K562 (cell line): Measurements from ENCODE around the gene TBL1X. TPM values are rescaled to one million over a fixed set of nuclear protein-coding genes. Genes with fewer than 3 reads are reported as not detected.

ENCODE experiments used
- ATAC-seq: fragments of 200-7000 bp; cut with Tn5 transposase; 3 replicates; pipeline ENCODE4 v1.9.1; 2020; ENCODE audit warnings: moderate library complexity
- BruUV-seq: library from RNA; stranded (reverse); fragments of 400-500 nt; replicated peaks from 2 replicates; lab custom pipeline; 2021; lab: Mats Ljungman, UMichigan
- CTCF ChIA-PET: fragments of 300-600 bp; formaldehyde crosslinking; extraction: SDS; loops from one replicate; lab custom pipeline; 2021; ENCODE audit warnings: low intra/inter-chr PET ratio; lab: Yijun Ruan, JAX
- POLR2A ChIA-PET: fragments of 300-600, 350-650 bp; sonication (Branson Sonifier 250); formaldehyde crosslinking; extraction: SDS; loops from one replicate; lab custom pipeline; 2021; ENCODE audit warnings: antibody characterized with exemption, inconsistent platforms; lab: Yijun Ruan, JAX
- DNase-seq, 4 experiments: peaks; one replicate each; pipeline versions ENCODE4 v3.0.0 to v3.0.0-alpha.2; 2011 to 2018; ENCODE audit warnings: low spot score in 3 of 4, mixed read lengths in 3 of 4; ENCODE audit errors: extremely low read depth in 1 of 4
- FAIRE-seq: peaks from 2 replicates; lab custom pipeline; 2011; peaks lifted over from hg19 to GRCh38; lab: Jason Lieb, UNC
- H2AFZ ChIP-seq: 2 replicates; pipeline ENCODE4 v1.6.0; 2011; ENCODE audit warnings: low read depth, low read length, control low read depth, inconsistent platforms
- H3K27ac ChIP-seq: fragments of 200-600 bp; 3 replicates; pipeline ENCODE4 v1.8.0; 2011; ENCODE audit warnings: low read depth, mild to moderate bottlenecking, control low read depth, inconsistent platforms, low read length, moderate library complexity, mixed read lengths; ENCODE audit errors: extremely low read depth
- H3K27me3 ChIP-seq, 2 experiments: fragments of 300-600 bp in 1 of 2; 2 replicates in 1 of 2; 3 replicates in 1 of 2; pipeline versions ENCODE4 v1.6.0 to v1.8.0; 2011; ENCODE audit warnings: inconsistent platforms in 2 of 2, low read length in 2 of 2, mild to moderate bottlenecking in 1 of 2, mixed read lengths in 1 of 2, moderate library complexity in 1 of 2; ENCODE audit not compliant: control insufficient read depth in 2 of 2, insufficient read depth in 2 of 2
- H3K36me3 ChIP-seq: fragments of 300-600 bp; 3 replicates; pipeline ENCODE4 v1.8.0; 2011; ENCODE audit warnings: mild to moderate bottlenecking, low read length, inconsistent platforms; ENCODE audit not compliant: control insufficient read depth, insufficient read depth
- H3K4me1 ChIP-seq, 2 experiments: fragments of 200-600 bp in 1 of 2; replicated peaks in 1 of 2; 2 replicates in 1 of 2; 3 replicates in 1 of 2; pipeline versions ENCODE4 v1.5.1 to v1.8.0; 2011; ENCODE audit warnings: inconsistent platforms in 2 of 2, low read length in 2 of 2, mild to moderate bottlenecking in 1 of 2, mixed read lengths in 1 of 2, moderate library complexity in 1 of 2; ENCODE audit not compliant: control insufficient read depth in 2 of 2, insufficient read depth in 2 of 2
- H3K4me2 ChIP-seq: 2 replicates; pipeline ENCODE4 v1.6.1; 2011; ENCODE audit warnings: low read length, control low read depth, inconsistent platforms, mixed read lengths; ENCODE audit not compliant: insufficient read depth
- H3K4me3 ChIP-seq: fragments of 200-600 bp; sonication (generic), shearing (Covaris generic); 2 replicates; pipeline ENCODE4 v1.5.1; 2016; ENCODE audit warnings: control low read depth, inconsistent platforms
- H3K79me2 ChIP-seq: fragments of 200-600 bp; 3 replicates; pipeline ENCODE4 v1.8.0; 2011; ENCODE audit warnings: low read length, inconsistent platforms; ENCODE audit not compliant: control insufficient read depth, insufficient read depth
- H3K9ac ChIP-seq, 2 experiments: 2 replicates each; pipeline versions ENCODE4 v1.6.0 to v1.6.1; 2011; ENCODE audit warnings: low read depth in 2 of 2, low read length in 2 of 2, control low read depth in 1 of 2, inconsistent platforms in 1 of 2, mild to moderate bottlenecking in 1 of 2, mixed read lengths in 1 of 2; ENCODE audit not compliant: insufficient read depth in 1 of 2
- H3K9me1 ChIP-seq: one replicate; pipeline ENCODE4 v1.6.0; 2011; ENCODE audit warnings: inconsistent platforms, mild to moderate bottlenecking, low read length, moderate library complexity; ENCODE audit not compliant: control insufficient read depth, insufficient read depth
- H3K9me3 ChIP-seq: replicated peaks from 2 replicates; pipeline ENCODE4 v1.5.1; 2011; ENCODE audit warnings: low read depth, low read length, inconsistent platforms; ENCODE audit not compliant: control insufficient read depth, insufficient read depth
- H4K20me1 ChIP-seq: replicated peaks from 2 replicates; pipeline ENCODE4 v1.6.1; 2011; ENCODE audit warnings: low read length, inconsistent platforms, mixed read lengths; ENCODE audit not compliant: control insufficient read depth, insufficient read depth
- NFIC ChIP-seq: fragments of 450-650 bp; IDR thresholded peaks from 2 replicates; pipeline ENCODE4 v1.6.1; 2017; ENCODE audit warnings: mild to moderate bottlenecking, inconsistent platforms
- RNF2 ChIP-seq: sonication (generic); IDR thresholded peaks from 2 replicates; pipeline ENCODE4 v1.6.1; 2016
- ZNF384 ChIP-seq: IDR thresholded peaks from 2 replicates; pipeline ENCODE4 v1.6.1; 2012; ENCODE audit warnings: low read depth, low read length, improper control_type of control experiment
- WGBS: fragments of 100-300 bp; shearing (Covaris generic); methylation state at CpG from one replicate; pipeline ENCODE4 v1.1.6; 2016; ENCODE audit warnings: low coverage, mixed read lengths; ENCODE audit not compliant: insufficient coverage; ENCODE audit errors: missing lambda C conversion rate; 5-methylcytosine and 5-hydroxymethylcytosine counted together
- in situ Hi-C: fragments of 300-500 bp; cut with MboI; formaldehyde crosslinking; loops from 4 replicates; pipeline ENCODE4 v1.15.0; 2018; ENCODE audit warnings: inconsistent platforms, mixed read lengths
- intact Hi-C: fragments of 100-400 bp; cut with micrococcal nuclease; formaldehyde crosslinking; loops from 2 replicates; pipeline ENCODE4 v1.14.2; 2022
- polyA plus RNA-seq, 8 experiments: library from polyadenylated mRNA; depleted of rRNA in 4 of 8; stranded (reverse) in 5 of 8; unstranded in 3 of 8; fragments of >200 nt; fragmentation: Nextera tagmentation in 2 of 8; fragmentation: Illumina TruSeq in 1 of 8; extraction: Ambion mirVana in 2 of 8; extraction: Trizol in 1 of 8; gene quantifications; 2 replicates each; pipeline versions ENCODE4 v1.2.1 to v1.2.3, GENCODE V29; 2011 to 2014; ENCODE audit warnings: inconsistent platforms in 1 of 8, missing spikeins in 1 of 8
- total RNA-seq, 7 experiments: library from RNA; depleted of rRNA in 6 of 7; stranded (reverse); fragments of >200 nt in 6 of 7; fragmentation: Illumina TruSeq in 2 of 7; extraction: Trizol in 2 of 7; gene quantifications; 2 replicates each; pipeline versions ENCODE4 v1.2.1 to v1.2.3, GENCODE V29; 2011 to 2021; ENCODE audit warnings: low replicate concordance in 1 of 7
- TF ChIP-seq, protein P1 (sequence below), 2 experiments: fragments of 450-650 bp in 1 of 2; sonication (generic) in 1 of 2; formaldehyde crosslinking in 1 of 2; IDR thresholded peaks; 2 replicates each; pipeline versions ENCODE4 v1.7.1 to v1.9.0; 2016 to 2022; ENCODE audit warnings: inconsistent platforms in 1 of 2, mild to moderate bottlenecking in 1 of 2, missing genetic modification reagents in 1 of 2

TBL1X gene
- total and polyA plus RNA-seq, 9 of the 15 experiments (the other 6 are each of a cell fraction or from before 2014, with no cell fraction given) = 6.0 to 49.6 (median 19.7) TPM

- peak; percentile 31; the same call in 1 of the 2 replicates for TF ChIP-seq ZNF384
- peak; percentile 27; the same call in 1 of the 2 replicates for TF ChIP-seq NFIC
- TF ChIP-seq, protein P1, sequence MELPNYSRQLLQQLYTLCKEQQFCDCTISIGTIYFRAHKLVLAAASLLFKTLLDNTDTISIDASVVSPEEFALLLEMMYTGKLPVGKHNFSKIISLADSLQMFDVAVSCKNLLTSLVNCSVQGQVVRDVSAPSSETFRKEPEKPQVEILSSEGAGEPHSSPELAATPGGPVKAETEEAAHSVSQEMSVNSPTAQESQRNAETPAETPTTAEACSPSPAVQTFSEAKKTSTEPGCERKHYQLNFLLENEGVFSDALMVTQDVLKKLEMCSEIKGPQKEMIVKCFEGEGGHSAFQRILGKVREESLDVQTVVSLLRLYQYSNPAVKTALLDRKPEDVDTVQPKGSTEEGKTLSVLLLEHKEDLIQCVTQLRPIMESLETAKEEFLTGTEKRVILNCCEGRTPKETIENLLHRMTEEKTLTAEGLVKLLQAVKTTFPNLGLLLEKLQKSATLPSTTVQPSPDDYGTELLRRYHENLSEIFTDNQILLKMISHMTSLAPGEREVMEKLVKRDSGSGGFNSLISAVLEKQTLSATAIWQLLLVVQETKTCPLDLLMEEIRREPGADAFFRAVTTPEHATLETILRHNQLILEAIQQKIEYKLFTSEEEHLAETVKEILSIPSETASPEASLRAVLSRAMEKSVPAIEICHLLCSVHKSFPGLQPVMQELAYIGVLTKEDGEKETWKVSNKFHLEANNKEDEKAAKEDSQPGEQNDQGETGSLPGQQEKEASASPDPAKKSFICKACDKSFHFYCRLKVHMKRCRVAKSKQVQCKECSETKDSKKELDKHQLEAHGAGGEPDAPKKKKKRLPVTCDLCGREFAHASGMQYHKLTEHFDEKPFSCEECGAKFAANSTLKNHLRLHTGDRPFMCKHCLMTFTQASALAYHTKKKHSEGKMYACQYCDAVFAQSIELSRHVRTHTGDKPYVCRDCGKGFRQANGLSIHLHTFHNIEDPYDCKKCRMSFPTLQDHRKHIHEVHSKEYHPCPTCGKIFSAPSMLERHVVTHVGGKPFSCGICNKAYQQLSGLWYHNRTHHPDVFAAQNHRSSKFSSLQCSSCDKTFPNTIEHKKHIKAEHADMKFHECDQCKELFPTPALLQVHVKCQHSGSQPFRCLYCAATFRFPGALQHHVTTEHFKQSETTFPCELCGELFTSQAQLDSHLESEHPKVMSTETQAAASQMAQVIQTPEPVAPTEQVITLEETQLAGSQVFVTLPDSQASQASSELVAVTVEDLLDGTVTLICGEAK (IDR thresholded peaks at IDR 0.05) = peak; percentile 89
- TF ChIP-seq, protein P1 (CRISPR knock-in tag; IDR thresholded peaks at IDR 0.05) = peak; percentile 84
- no peak for TF ChIP-seq RNF2
- BruUV-seq = no TSS peak
- ATAC-seq (no peak), DNase-seq (no peak), FAIRE-seq (no peak)
- H2AFZ ChIP-seq = no peak overlapping the region
- no peaks in the 10 kb centered on the region for H3K4me1 ChIP-seq
- H3K27ac ChIP-seq = no peak overlapping the region
- peaks cover 0 to 26% of the 10 kb centered on the region in 2 experiments; a peak in 2 of 5 replicates for H3K27me3 ChIP-seq
- no peaks in the 10 kb centered on the region for H3K36me3 ChIP-seq
- H3K4me2 ChIP-seq = no peak overlapping the region
- no peak overlapping the region for H3K9ac ChIP-seq
- H3K9me1 ChIP-seq = no peaks in the 10 kb centered on the region
- H3K79me2 ChIP-seq = no peaks in the 10 kb centered on the region
- in situ Hi-C loops = no loop called here
- CTCF ChIA-PET = no interaction called here
- no peak overlapping the region for H3K4me3 ChIP-seq
- POLR2A ChIA-PET = no interaction called here
- no peaks in the 10 kb centered on the region for H4K20me1 ChIP-seq
- H3K9me3 ChIP-seq = no peaks in the 10 kb centered on the region
- intact Hi-C loops = no loop called here
- WGBS = 0% methylated on average over 1 of the region's 1 CpG
Measured at GRCh38 chrX:9770319-9770718, 305.5 kb downstream of the TBL1X start.
